Renal cortical epithelial cell (primary cell): ENCODE data around the gene ZNF793. TPM values are rescaled to one million over a fixed set of nuclear protein-coding genes. Genes with fewer than 3 reads are reported as not detected.

ENCODE experiments used
- DNase-seq: peaks from one replicate; pipeline ENCODE4 v3.0.0-alpha.2; 2011; ENCODE audit warnings: low read depth
- total RNA-seq: library from RNA; depleted of rRNA; stranded (reverse); fragments of >200 nt; gene quantifications from 2 replicates; pipeline ENCODE4 v1.2.3, GENCODE V29; 2014

The ZNF793 gene
- total RNA-seq, 1 donor from 2014 or later: 6.8 TPM

DNA sequence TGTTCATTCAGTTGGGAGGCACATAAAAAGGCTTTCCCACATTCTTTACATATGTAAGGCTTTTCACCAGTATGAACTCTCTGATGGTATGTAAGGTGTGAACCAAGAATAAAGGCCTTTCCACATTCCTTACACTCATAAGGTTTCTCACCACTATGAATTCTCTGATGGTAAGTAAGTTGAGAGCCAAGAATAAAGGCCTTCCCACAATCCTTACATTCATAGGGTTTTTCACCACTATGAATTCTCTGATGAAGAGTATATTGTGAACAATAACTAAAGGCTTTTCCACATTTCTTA lies 58.6 kb downstream of the ZNF793 start:
- no peak for DNase-seq

DNA sequence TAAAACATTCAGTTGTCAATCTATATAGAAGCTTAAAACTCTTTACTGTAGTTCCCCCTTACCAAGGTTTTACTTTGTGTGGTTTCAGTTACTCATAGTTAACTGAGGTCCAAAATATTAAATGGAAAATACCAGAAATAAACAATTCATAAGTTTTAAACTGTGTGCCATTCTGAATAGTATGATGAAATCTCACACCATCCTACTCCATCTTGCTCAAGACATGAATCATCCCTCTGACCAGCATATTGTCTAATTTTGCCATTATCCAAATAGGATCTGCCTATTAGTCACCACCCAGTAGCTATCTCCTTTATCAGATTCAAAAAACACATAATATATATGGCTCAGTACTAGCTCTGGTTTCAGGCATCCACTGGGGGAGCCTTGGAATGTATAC lies 65.5 kb downstream of the ZNF793 start:
- DNase-seq: no peak

DNA sequence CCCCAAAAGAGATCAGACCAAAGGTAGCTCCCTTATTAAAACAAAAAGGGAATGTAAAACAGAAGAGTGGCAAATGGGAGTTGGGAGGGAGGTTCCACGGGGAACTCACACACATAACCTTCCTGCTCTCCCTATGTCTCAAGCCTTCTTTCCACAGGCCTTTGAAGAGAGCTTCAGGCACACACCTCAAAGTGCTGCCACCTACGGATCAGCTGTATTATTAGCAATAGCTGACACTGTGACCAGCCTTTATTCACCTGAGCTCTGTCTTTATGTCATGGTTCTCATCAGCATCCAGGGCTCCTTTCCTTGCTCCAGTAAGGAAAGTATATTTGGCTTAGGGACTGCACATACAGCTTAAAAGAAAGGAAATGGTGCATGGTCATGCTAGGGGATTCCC lies 76.6 kb downstream of the ZNF793 start:
- DNase-seq: no peak

Other genes with a start within 250 kb of the ZNF793 start
- gene ZNF527, start 135.8 kb upstream of the ZNF793 start, total RNA-seq: 2.8 and 8.1 TPM in 2 replicates
- gene ZNF569, start 39.5 kb upstream of the ZNF793 start, total RNA-seq: 4.7 and 9.7 TPM in 2 replicates
- 5.2 and 17.1 TPM in 2 replicates for gene ZNF570, start 37.6 kb upstream of the ZNF793 start, total RNA-seq
- 1.9 and 11.6 TPM in 2 replicates for gene ZNF571, start 87.9 kb downstream of the ZNF793 start, total RNA-seq
- 0.45 and 3.8 TPM in 2 replicates for gene ZNF540, start 87.9 kb downstream of the ZNF793 start, total RNA-seq
- gene ZFP30, start 148.5 kb downstream of the ZNF793 start, total RNA-seq: 17.2 and 24.7 TPM in 2 replicates
- 3.0 and 11.4 TPM in 2 replicates for gene ZNF607, start 212.8 kb downstream of the ZNF793 start, total RNA-seq